Articular chondrocyte of knee joint (primary cell): Measurements from ENCODE around the gene HLA-A. TPM values are rescaled to one million over a fixed set of nuclear protein-coding genes. Genes with fewer than 3 reads are reported as not detected.

Source experiments
- small RNA-seq: library from RNA; depleted of rRNA; stranded (forward); fragments of <200 nt; gene quantifications from one replicate; pipeline ENCODE3, GENCODE V24; 2012
- total RNA-seq: library from RNA; depleted of rRNA; stranded (reverse); fragments of >200 nt; gene quantifications from 2 replicates; pipeline ENCODE4 v1.2.3, GENCODE V29; 2012

The HLA-A gene
- total RNA-seq, result 132 and 322 TPM in 2 replicates

GRCh38 chr6:29942275-29943052, at the start of gene HLA-A:
HLA-A (plus strand) TSS chr6:29942532; CDS start chr6:29942554, 22 bp downstream.

Small RNAs within 50 kb of the gene (small RNA-seq; reads per million reads assigned to genes)
- not detected for gene HLA-U

Other genes starting within 250 kb of the HLA-A start
- 5.0 and 16.4 TPM in 2 replicates for gene HLA-F, start 219.1 kb upstream of the HLA-A start, total RNA-seq
- 0.11 and 0.13 TPM in 2 replicates for gene HLA-G, start 114.7 kb upstream of the HLA-A start, total RNA-seq
- 23.1 and 24.6 TPM in 2 replicates for gene POLR1H, start 118.7 kb downstream of the HLA-A start, total RNA-seq
- 37.9 and 41.6 TPM in 2 replicates for gene PPP1R11, start 124.7 kb downstream of the HLA-A start, total RNA-seq
- gene RNF39, start 133.2 kb downstream of the HLA-A start, total RNA-seq, result not detected in 2 replicates
- not detected in 2 replicates for gene TRIM31, start 170.6 kb downstream of the HLA-A start, total RNA-seq
- not detected in 2 replicates for gene TRIM40, start 193.6 kb downstream of the HLA-A start, total RNA-seq
- gene TRIM10, start 218.7 kb downstream of the HLA-A start, total RNA-seq, result not detected in 2 replicates
- not detected in 2 replicates for gene TRIM15, start 221.0 kb downstream of the HLA-A start, total RNA-seq